HG02798 (cell line): ENCODE data around the gene RHOT2.

ENCODE experiments used
- ATAC-seq: cut with Tn5 transposase; IDR thresholded peaks from one replicate; pipeline ENCODE4 v1.9.1; 2021; ENCODE audit warnings: mild to moderate bottlenecking; ENCODE audit not compliant: unreplicated experiment, poor library complexity

Gene RHOT2

DNA sequence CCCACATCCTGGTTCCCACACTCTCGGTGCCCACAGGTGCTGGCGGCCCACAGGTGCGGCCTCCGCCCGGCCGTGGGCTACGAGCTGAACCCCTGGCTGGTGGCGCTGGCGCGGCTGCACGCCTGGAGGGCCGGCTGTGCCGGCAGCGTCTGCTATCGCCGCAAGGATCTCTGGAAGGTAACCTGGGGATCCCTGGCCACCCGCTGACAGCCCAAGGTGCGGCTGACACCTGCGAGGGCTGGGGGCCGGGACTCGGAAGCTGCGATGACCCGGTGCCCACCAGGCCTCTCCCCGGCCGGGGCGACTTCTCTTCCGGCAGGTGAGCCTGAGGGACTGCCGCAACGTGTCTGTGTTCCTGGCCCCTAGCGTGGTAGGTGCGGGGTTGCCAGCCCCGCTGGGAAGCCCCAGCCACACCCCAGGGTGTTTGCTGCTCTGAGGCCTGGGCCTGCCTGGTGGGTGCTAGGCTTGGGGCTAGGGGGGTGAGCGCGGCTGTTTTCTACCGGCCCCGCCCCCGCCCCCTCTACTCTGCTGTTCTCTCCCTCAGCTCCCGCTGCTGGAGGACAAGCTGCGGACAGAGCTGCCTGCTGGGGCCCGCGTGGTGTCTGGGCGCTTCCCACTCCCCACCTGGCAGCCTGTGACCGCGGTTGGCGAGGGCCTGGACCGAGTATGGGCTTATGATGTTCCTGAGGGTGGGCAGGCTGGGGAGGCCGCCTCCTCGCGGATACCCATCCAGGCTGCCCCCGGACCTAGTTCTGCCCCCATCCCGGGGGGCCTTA is 54.0 kb downstream of the RHOT2 start:
- ATAC-seq: no peak

GRCh38 chr16:722835-723633 is 55.1 kb downstream of the RHOT2 start:
- ATAC-seq: no peak

DNA sequence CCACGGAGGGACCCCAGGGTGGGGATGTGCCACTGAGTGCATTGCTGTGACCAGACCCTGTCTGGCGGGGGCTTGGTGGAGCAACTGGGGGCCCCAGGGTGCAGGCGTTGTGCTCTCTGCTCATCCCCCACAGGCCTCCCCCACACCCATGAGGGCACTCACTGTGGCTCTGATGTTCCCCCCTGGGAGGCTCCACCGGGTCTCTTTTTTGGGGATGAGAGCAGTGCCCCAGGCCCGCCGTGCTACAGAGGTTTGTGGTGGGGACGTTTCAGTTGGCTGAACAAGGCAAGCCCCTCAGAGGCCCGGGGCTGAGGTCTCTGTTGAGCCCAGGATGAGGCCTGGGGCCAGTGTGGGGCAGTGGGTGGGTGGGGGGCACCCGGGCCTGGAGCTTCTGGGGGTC is 55.8 kb downstream of the RHOT2 start:
- ATAC-seq: no peak
